HG03135 (cell line): ENCODE results near the gene SSC4D.

Experiments
- ATAC-seq: cut with Tn5 transposase; IDR thresholded peaks from one replicate; pipeline ENCODE4 v1.9.1; 2021; ENCODE audit warnings: mild to moderate bottlenecking, moderate library complexity; ENCODE audit not compliant: unreplicated experiment

Gene SSC4D

DNA sequence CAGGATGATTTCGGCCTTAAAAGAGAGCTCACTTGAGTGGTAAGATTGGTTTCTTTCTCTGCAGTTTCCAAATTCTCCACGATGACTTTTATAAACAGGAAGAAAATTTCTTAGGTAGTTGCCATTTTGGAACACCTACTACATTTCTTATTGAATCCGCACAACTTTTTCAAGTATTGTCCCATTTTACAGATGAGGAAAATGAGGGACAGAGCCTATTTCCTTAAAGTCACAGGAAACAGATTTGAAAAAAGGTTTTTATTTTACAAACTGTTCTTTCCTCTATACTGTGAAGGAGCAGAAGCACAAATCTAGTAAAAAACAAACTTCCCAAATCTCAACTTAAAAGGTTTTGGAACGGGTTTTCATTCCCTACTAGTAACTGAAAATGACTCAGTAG, 53.4 kb downstream of the SSC4D start:
- no peak for ATAC-seq

DNA sequence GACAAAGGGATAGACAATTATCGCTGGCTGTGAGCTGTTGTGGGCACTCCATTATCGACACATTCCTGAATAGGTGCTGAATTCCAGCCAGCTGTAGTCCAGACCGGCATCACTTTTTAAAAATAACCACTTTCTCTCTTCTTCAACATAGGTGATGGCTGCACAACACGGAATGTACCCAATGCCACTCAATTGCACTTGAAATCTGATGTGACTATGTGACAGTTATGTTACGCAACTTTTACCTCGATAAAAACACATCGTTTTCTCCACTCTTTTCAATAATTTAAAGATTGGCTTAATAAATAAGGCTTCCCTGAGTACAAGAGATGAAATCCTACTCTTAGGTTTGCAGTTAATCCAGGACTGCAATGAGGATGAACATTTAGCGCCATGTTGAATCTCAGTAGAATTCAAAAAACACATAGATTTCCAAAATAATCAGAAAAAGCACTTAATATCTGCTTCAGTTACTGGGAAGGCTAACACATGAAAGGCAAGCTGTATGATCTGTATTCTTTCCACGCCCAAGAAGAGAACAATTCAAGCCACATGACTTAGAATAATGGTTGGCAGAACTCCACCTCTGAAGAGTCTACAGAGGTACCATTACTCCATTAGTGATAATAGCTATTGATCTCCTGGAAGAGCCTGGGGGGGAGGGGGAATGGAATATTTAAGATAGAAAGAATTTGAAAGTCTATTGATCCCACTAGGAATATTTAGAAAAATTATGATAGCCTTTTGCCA, 54.3 kb downstream of the SSC4D start:
- no peak for ATAC-seq

DNA sequence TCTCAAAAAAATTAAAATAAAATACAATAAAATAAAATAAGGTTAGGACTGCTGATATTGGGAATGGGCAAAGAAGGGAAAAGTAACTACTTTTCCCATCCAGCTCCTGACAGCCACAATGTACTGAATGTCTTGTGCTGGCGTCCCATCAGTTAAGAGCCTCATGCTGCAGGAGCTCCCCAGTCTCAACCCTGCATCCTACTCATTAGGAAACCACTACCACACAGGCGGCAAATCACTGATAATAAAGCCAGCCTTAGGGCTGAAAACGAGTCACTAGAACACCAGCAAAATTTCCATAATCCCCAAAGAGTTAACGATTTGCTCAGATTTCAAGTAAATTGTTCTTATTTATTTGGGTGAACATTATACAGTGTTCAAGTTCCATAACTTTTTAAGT, 55.0 kb downstream of the SSC4D start:
- ATAC-seq, result no peak

GRCh38 chr7:76353744-76354143, 55.8 kb downstream of the SSC4D start:
- no peak for ATAC-seq

DNA sequence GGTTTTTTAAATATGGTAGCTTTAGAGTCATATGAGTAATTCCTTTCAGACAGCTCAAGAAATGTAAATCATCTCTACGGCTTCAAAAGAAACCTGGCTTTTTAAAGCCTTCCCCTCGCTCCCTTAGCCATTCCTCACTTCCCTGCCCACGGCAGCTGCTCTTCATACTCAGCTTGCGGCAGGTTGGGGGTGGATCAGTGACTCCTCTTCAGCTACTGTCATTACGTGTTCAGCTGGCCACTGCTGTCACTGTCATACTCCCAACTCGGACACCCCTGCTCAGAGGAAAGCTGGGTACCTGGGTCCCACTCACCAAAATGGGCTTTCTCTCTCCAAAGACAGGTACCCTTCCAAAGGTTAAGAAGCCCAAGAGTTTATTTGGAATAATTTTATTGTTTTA, 57.3 kb downstream of the SSC4D start:
- ATAC-seq, result no peak

DNA sequence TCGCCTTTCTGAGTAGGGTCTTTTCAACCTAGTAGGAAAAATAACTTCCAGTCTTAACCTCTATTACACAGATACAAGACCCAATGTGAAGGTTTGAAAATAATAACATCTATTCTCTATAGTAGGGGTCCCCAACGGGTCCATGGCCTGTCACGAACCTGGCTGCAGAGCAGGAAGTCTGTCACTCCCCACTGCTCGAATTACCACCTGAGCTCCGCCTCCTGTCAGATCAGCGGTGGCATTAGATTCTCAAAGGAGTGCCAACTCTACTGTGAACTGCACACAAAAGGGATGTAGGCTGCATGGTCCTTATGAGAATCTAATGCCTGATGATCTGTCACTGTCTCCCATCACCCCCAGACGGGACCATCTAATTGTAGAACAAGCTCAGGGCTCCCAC, 58.1 kb downstream of the SSC4D start:
- ATAC-seq, result no peak

DNA sequence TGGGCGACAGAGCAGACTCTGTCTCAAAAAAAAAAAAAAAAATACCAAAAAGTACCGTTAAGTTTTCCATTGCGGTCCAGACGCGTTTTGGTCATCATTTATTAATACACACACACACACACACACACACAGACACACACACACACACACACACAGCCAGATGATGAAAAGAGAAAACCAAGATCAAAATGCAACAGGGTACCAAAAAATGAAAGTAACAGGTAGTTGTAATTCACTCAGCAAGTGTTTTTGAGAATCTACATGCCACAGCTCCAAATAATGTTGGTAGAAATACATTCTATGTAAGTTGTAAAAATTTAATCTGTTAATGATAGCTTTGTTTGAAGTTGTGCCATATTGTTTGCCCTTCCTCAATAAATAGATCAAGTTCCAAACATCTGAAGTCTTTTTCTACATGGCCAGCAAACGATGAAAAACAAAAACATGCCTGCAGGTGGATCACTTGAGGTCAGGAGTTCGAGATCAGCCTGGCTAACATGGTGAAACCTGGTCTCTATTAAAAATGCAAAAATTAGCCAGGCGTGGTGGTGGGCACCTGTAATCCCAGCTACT, 60.1 kb downstream of the SSC4D start:
- ATAC-seq, result no peak

GRCh38 chr7:76347710-76348109, 61.8 kb downstream of the SSC4D start:
- ATAC-seq, result no peak

- no peak for ATAC-seq
Observed at GRCh38 chr7:76346778-76347177, 62.7 kb downstream of the SSC4D start.

DNA sequence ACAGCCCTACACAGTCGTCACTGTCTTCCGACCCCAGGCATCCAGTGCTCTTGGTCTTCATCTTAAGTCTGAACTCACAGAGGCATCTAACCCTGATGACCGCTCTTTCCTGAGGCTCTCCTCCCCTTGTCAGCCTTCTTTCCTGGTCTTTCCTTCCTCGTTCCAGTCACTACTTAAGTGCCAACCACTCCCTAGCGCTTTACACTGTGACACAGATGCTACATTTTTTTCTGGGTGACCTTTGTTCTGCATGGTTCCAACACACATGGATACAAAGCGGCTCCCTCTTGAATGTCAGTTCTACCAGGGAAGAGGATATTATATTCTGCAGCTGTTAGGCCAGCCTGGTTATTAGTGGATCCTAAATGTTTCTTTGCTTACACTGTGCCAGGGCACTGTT, 63.4 kb downstream of the SSC4D start:
- ATAC-seq, result no peak

- ATAC-seq, result no peak
Observed at GRCh38 chr7:76343931-76344321, 65.6 kb downstream of the SSC4D start.

DNA sequence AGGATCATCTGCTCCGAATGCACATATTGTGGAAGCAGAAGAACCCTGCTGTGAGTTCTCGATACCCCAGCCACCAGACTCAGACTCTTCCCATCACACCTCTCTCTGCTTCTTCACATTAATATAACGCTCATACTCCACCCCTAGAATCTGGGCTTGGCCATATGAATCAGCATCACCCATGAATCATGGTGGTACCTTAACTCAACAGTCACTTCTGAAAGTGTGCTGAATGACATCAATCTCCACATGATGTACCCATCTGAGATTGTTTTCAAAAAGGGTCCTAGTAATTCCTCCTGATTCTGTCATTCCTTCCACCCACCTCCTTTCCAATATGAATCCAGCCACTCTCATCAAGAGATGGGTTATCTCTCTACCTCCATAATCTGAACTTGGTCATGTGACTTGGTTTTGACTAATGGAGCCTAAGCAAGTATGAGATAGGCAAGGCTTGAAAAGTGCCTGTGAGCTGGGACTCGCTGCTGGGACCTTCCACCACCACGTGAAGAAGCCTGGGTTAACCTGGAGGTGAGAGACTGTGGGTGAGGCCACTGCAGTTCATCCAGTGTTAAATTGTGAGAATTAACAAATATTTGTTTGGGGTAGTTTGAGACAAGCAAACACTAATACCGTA, 66.1 kb downstream of the SSC4D start:
- no peak for ATAC-seq

DNA sequence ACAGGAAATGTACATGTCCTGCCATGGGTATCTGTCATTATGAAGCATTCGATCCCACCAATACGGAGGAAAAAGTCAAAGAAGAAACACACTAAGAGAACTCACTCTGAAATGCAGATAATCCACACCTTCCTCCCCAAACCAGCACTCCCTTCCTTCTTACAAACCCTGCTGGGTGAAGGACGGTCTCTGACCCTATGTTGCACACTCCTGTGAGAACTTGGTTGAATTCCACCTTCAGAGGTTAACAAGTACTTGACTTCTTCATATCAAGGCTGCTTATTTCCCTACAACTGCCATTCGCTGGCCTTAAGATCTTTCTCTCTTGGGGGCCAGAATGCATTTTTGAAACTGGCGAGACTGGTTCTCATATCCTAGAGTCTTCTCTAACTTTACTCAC, 67.3 kb downstream of the SSC4D start:
- no peak for ATAC-seq

- ATAC-seq, result no peak
Observed at GRCh38 chr7:76340617-76341131, 68.8 kb downstream of the SSC4D start.
